ENCODE data around the gene FSTL5. TPM values are rescaled to one million over a fixed set of nuclear protein-coding genes. Genes with fewer than 3 reads are reported as not detected.

FSTL5 gene
- total and polyA plus RNA-seq, 9 of the 15 experiments (the other 6 are each of a cell fraction or from before 2014, with no cell fraction given): 0.09 to 3.1 (median 0.50) TPM; not detected in 1

GRCh38 chr4:161841759-161842158, 322.0 kb downstream of the FSTL5 start:
- Histone ChIP-seq H2AFZ (ENCODE audit: low read depth, low read length) (no peak overlapping the region), H3K4me2 (ENCODE audit: insufficient read depth, low read length) (no peak overlapping the region), H3K4me3 (no peak overlapping the region), H3K9ac (ENCODE audit: insufficient read depth in 1 of 2, low read depth in 2 of 2, low read length in 2 of 2) (no peak overlapping the region), H4K20me1 (replicated peaks; ENCODE audit: control insufficient read depth, insufficient read depth, low read length) (no peaks in the 10 kb centered on the region), H3K27ac (ENCODE audit: extremely low read depth, low read depth, low read length) (no peak overlapping the region), H3K4me1 (replicated peaks in 1 of 2; ENCODE audit: control insufficient read depth in 2 of 2, insufficient read depth in 2 of 2, low read length in 2 of 2) (no peaks in the 10 kb centered on the region), H3K27me3 (ENCODE audit: control insufficient read depth in 2 of 2, insufficient read depth in 2 of 2, low read length in 2 of 2) (no peaks in the 10 kb centered on the region), H3K9me3 (replicated peaks; ENCODE audit: control insufficient read depth, insufficient read depth, low read depth, low read length) (no peaks in the 10 kb centered on the region), H3K79me2 (ENCODE audit: control insufficient read depth, insufficient read depth, low read length) (no peaks in the 10 kb centered on the region), H3K36me3 (ENCODE audit: control insufficient read depth, insufficient read depth, low read length) (no peaks in the 10 kb centered on the region), H3K9me1 (ENCODE audit: control insufficient read depth, insufficient read depth, low read length) (no peaks in the 10 kb centered on the region)
- FAIRE-seq (no peak), ATAC-seq (no peak), DNase-seq (ENCODE audit: extremely low read depth in 1 of 4, low spot score in 3 of 4) (no peak)
- in situ Hi-C loops (cut with MboI): no loop called here
- CTCF ChIA-PET (ENCODE audit: low intra/inter-chr PET ratio): no interaction called here
- intact Hi-C loops (cut with micrococcal nuclease): no loop called here
- no TSS peak for BruUV-seq (replicated peaks)
- 0% methylated on average over 2 of the region's 4 CpGs for WGBS (ENCODE audit: insufficient coverage, low coverage, missing lambda C conversion rate)
- POLR2A ChIA-PET: no interaction called here
- TF ChIP-seq ZSCAN32 (CRISPR knock-in tag; IDR thresholded peaks at IDR 0.05): no peak
- no peak for TF ChIP-seq HMGN3 (IDR thresholded peaks at IDR 0.05; ENCODE audit: borderline replicate concordance, extremely low read depth, insufficient read length, low read depth, low read length)
- TF ChIP-seq ZKSCAN1 (IDR thresholded peaks at IDR 0.05; ENCODE audit: low read depth, low read length): no peak
- no peak for TF ChIP-seq HDAC6 (IDR thresholded peaks at IDR 0.05; ENCODE audit: low read depth, low read length)
- TF ChIP-seq ELF2 (CRISPR knock-in tag; IDR thresholded peaks at IDR 0.05): no peak
- no peak for TF ChIP-seq DPF2 (IDR thresholded peaks at IDR 0.05)
- TF ChIP-seq, protein P1, sequence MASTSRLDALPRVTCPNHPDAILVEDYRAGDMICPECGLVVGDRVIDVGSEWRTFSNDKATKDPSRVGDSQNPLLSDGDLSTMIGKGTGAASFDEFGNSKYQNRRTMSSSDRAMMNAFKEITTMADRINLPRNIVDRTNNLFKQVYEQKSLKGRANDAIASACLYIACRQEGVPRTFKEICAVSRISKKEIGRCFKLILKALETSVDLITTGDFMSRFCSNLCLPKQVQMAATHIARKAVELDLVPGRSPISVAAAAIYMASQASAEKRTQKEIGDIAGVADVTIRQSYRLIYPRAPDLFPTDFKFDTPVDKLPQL (IDR thresholded peaks at IDR 0.05; ENCODE audit: extremely low read depth, insufficient read length): no peak
- TF ChIP-seq CHD2 (IDR thresholded peaks at IDR 0.05; ENCODE audit: low read depth, low read length): no peak
- TF ChIP-seq, protein P2, sequence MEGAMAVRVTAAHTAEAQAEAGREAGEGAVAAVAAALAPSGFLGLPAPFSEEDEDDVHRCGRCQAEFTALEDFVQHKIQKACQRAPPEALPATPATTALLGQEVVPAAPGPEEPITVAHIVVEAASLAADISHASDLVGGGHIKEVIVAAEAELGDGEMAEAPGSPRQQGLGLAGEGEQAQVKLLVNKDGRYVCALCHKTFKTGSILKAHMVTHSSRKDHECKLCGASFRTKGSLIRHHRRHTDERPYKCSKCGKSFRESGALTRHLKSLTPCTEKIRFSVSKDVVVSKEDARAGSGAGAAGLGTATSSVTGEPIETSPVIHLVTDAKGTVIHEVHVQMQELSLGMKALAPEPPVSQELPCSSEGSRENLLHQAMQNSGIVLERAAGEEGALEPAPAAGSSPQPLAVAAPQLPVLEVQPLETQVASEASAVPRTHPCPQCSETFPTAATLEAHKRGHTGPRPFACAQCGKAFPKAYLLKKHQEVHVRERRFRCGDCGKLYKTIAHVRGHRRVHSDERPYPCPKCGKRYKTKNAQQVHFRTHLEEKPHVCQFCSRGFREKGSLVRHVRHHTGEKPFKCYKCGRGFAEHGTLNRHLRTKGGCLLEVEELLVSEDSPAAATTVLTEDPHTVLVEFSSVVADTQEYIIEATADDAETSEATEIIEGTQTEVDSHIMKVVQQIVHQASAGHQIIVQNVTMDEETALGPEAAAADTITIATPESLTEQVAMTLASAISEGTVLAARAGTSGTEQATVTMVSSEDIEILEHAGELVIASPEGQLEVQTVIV (CRISPR knock-in tag; IDR thresholded peaks at IDR 0.05; ENCODE audit: borderline replicate concordance): no peak
- TF ChIP-seq, protein P3, sequence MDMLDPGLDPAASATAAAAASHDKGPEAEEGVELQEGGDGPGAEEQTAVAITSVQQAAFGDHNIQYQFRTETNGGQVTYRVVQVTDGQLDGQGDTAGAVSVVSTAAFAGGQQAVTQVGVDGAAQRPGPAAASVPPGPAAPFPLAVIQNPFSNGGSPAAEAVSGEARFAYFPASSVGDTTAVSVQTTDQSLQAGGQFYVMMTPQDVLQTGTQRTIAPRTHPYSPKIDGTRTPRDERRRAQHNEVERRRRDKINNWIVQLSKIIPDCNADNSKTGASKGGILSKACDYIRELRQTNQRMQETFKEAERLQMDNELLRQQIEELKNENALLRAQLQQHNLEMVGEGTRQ (CRISPR knock-in tag; IDR thresholded peaks at IDR 0.05): no peak
- TF ChIP-seq COPS2 (conservative IDR thresholded peaks at IDR 0.05): no peak
- no peak for TF ChIP-seq RNF219 (CRISPR knock-in tag; IDR thresholded peaks at IDR 0.05)
